Measurements from ENCODE around the gene NYAP1. TPM values are rescaled to one million over a fixed set of nuclear protein-coding genes. Genes with fewer than 3 reads are reported as not detected.
"Not testable (repeated sequence)": the region's sequence is repeated elsewhere in the genome, so short reads cannot be mapped to it uniquely, and the experiment has no call there.

NYAP1 gene
- total RNA-seq, 4 donors from 2014 or later = 1.7 to 3.2 (median 1.9) TPM

- TF ChIP-seq POLR2A (IDR thresholded peaks at IDR 0.05; ENCODE audit: low read depth) (no peak), POLR2AphosphoS5 (IDR thresholded peaks at IDR 0.05) (no peak), EP300 (IDR thresholded peaks at IDR 0.05) (no peak)
- TF ChIP-seq, protein P1, sequence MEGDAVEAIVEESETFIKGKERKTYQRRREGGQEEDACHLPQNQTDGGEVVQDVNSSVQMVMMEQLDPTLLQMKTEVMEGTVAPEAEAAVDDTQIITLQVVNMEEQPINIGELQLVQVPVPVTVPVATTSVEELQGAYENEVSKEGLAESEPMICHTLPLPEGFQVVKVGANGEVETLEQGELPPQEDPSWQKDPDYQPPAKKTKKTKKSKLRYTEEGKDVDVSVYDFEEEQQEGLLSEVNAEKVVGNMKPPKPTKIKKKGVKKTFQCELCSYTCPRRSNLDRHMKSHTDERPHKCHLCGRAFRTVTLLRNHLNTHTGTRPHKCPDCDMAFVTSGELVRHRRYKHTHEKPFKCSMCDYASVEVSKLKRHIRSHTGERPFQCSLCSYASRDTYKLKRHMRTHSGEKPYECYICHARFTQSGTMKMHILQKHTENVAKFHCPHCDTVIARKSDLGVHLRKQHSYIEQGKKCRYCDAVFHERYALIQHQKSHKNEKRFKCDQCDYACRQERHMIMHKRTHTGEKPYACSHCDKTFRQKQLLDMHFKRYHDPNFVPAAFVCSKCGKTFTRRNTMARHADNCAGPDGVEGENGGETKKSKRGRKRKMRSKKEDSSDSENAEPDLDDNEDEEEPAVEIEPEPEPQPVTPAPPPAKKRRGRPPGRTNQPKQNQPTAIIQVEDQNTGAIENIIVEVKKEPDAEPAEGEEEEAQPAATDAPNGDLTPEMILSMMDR (IDR thresholded peaks at IDR 0.05) = no peak
- Histone ChIP-seq H3K27ac (replicated peaks in 1 of 4) (peak overlapping the region; percentile 93 to 96 (median 95)), H3K36me3 (peaks cover 8 to 24% (median 23%) of the 10 kb centered on the region in 4 donors), H3K4me1 (peaks cover 14 to 40% (median 33%) of the 10 kb centered on the region in 4 donors), H3K9me3 (no peaks in the 10 kb centered on the region), H3K27me3 (no peaks in the 10 kb centered on the region), H3K4me3 (peak overlapping the region; percentile 77 to 92 (median 88))
- no peak for DNase-seq (ENCODE audit: extremely low spot score)
- intact Hi-C loops (cut with DNase I) = no loop called here
- whole genome bisulfite sequencing = 87% methylated on average over 28 of the region's 28 CpGs
Observed at GRCh38 chr7:100437150-100438100, 46.3 kb upstream of the NYAP1 start.

GRCh38 chr7:100438172-100438571 lies 45.6 kb upstream of the NYAP1 start:
- peak overlapping the region in 2 of 4 donors; percentile 96 for H3K27ac ChIP-seq (replicated peaks in 1 of 4)
- intact Hi-C loops (cut with DNase I) = no loop called here
- no peak for DNase-seq (ENCODE audit: extremely low spot score)

DNA sequence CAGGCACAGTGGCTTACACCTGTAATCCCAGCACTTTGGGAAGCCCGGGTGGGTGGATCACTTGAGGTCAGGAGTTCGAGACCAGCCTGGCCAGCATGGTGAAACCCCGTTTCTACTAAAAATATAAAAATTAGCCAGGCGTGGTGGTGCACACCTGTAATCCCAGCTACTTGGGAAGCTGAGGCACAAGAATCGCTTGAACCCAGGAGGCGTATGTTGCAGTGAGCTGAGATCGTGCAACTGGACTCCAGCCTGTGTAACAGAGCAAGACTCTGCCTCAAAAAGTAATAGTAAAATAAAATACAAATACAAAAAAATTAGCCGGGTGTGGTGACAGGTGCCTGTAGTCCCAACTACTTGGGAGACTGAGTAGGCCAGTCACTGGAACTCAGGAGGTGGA lies 45.0 kb upstream of the NYAP1 start:
- H3K36me3 ChIP-seq = peaks cover 8 to 11% (median 11%) of the 10 kb centered on the region in 4 donors
- H3K4me3 ChIP-seq; H3K9me3 ChIP-seq; DNase-seq (ENCODE audit: extremely low spot score); intact Hi-C loops (cut with DNase I); H3K27me3 ChIP-seq; H3K27ac ChIP-seq (replicated peaks in 1 of 4): not testable (repeated sequence)
- 91% methylated on average over 8 of the region's 8 CpGs for WGBS
- peaks cover 13 to 27% (median 21%) of the 10 kb centered on the region in 4 donors for H3K4me1 ChIP-seq

More at GRCh38 chr7:100438172-100438571, 45.6 kb upstream of the NYAP1 start:
- Histone ChIP-seq H3K4me1 (peaks cover 11 to 32% (median 26%) of the 10 kb centered on the region in 4 donors), H3K27me3 (no peaks in the 10 kb centered on the region), H3K36me3 (peaks cover 8 to 17% (median 16%) of the 10 kb centered on the region in 4 donors), H3K4me3 (no peak overlapping the region), H3K9me3 (no peaks in the 10 kb centered on the region)
- WGBS = 57% methylated on average over 2 of the region's 2 CpGs
- TF ChIP-seq POLR2AphosphoS5 (IDR thresholded peaks at IDR 0.05) (no peak), EP300 (IDR thresholded peaks at IDR 0.05) (no peak), POLR2A (IDR thresholded peaks at IDR 0.05; ENCODE audit: low read depth) (no peak)
- TF ChIP-seq, protein P1 (IDR thresholded peaks at IDR 0.05) = no peak

DNA sequence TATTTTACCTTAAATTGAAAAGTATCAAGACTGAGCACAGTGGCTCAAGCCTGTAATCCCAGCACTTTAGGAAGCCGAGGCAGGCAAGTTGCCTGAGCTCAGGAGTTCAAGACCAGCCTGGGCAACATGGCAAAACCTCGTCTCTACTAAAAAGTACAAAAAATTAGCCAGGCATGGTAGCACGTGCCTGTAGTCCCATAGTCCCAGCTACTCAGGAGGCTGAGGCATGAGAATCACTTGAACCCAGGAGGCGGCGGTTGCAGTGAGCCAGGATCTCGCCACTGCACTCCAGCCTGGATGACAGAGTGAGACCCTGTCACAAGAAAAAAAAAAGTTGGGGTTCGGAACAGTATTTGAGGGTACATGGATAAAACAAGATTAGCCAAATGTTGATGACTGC lies 44.5 kb upstream of the NYAP1 start:
- not testable (repeated sequence) for H3K36me3 ChIP-seq; DNase-seq (ENCODE audit: extremely low spot score)

GRCh38 chr7:100441641-100442535 lies 41.8 kb upstream of the NYAP1 start:
- H3K27ac ChIP-seq (replicated peaks in 1 of 4) = no peak overlapping the region
- TF ChIP-seq, protein P1 (IDR thresholded peaks at IDR 0.05) = no peak
- TF ChIP-seq POLR2AphosphoS5 (IDR thresholded peaks at IDR 0.05) (no peak), EP300 (IDR thresholded peaks at IDR 0.05) (no peak), POLR2A (IDR thresholded peaks at IDR 0.05; ENCODE audit: low read depth) (no peak)
- no peaks in the 10 kb centered on the region for H3K36me3 ChIP-seq
- peaks cover 2 to 25% (median 18%) of the 10 kb centered on the region in 4 donors for H3K4me1 ChIP-seq
- 91% methylated on average over 11 of the region's 11 CpGs for WGBS
- intact Hi-C loops (cut with DNase I) = no loop called here
- DNase-seq (ENCODE audit: extremely low spot score) = no peak
- H3K27me3 ChIP-seq = no peaks in the 10 kb centered on the region
- no peaks in the 10 kb centered on the region for H3K9me3 ChIP-seq
- no peak overlapping the region for H3K4me3 ChIP-seq

More for the DNA sequence above, 44.5 kb upstream of the NYAP1 start:
- H3K27ac ChIP-seq (replicated peaks in 1 of 4); H3K9me3 ChIP-seq; intact Hi-C loops (cut with DNase I); H3K27me3 ChIP-seq; H3K4me3 ChIP-seq: not testable (repeated sequence)
- 91% methylated on average over 7 of the region's 7 CpGs for WGBS
- H3K4me1 ChIP-seq = peaks cover 15 to 25% (median 20%) of the 10 kb centered on the region in 4 donors
